Measurements from ENCODE around the gene KIF20B. TPM values are rescaled to one million over a fixed set of nuclear protein-coding genes. Genes with fewer than 3 reads are reported as not detected.

Gene KIF20B
- total and polyA plus RNA-seq, 5 donors from 2014 or later, result 12.0 to 42.8 (median 18.4) TPM

DNA sequence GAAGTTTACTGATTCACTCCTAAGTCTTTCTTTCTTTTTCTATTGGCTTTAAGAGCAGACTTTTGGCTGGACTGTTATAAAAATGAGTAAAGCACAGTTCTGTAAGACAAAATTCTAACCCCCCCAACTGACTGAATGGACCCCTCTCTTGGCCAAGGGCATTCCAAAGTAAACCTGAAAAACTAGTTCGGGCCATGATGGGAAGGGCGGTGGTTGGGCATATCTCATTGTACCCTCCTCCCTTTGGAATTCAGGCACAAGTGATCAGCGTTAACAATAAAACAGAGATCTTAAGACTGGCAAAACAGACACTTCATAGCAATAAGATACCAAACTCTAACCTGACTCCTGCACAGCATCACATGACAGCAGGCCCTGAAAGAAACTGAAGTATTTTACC lies 6.1 kb upstream of the KIF20B start:
- no peak for DNase-seq
- no peak overlapping the region for H3K27ac ChIP-seq (ENCODE audit: insufficient read depth, low read length, poor library complexity, severe bottlenecking)
- H3K27me3 ChIP-seq (ENCODE audit: control insufficient read depth, insufficient read depth, low read length), result no peaks in the 10 kb centered on the region
- Mint-ChIP-seq H3K27me3 (no peaks in the 10 kb centered on the region), H3K36me3 (peaks cover 10% of the 10 kb centered on the region), H3K9me3 (no peaks in the 10 kb centered on the region), H3K4me3 (no peak overlapping the region), H3K4me1 (peaks cover 0 to 9% (median 3%) of the 10 kb centered on the region in 4 donors), H3K27ac (no peak overlapping the region)
- no peak overlapping the region for H3K4me3 ChIP-seq (ENCODE audit: low read depth, low read length)
- no peaks in the 10 kb centered on the region for H3K4me1 ChIP-seq (ENCODE audit: control insufficient read depth, insufficient read depth, low read length, poor library complexity, severe bottlenecking)
- no peaks in the 10 kb centered on the region for H3K36me3 ChIP-seq (ENCODE audit: control insufficient read depth, insufficient read depth, low read length)
- ATAC-seq (ENCODE audit: low read depth in 2 of 2), result no peak
- H3K9me3 ChIP-seq (ENCODE audit: control insufficient read depth in 2 of 2, low read length in 2 of 2), result no peaks in the 10 kb centered on the region

DNA sequence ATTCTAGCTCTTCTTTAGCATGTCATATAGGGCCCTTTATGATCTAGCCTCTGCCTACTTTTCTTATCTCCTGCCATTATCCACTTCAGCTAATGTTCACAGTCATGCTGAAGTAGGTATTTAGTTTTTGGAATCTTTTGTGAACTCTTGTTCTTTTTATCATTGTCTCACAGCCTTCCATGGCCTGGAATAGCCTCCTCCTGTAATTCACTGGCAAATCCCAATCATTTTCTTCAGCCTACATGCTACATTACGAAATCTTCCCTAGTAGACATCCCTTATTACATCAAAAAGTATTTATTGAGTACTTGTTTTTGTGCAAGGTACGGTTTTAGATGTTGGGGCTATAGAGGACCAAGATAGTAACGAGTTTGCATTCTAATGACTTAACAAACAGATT lies 3.4 kb upstream of the KIF20B start:
- no peak overlapping the region for H3K4me3 ChIP-seq (ENCODE audit: low read depth, low read length)
- DNase-seq (no peak), ATAC-seq (ENCODE audit: low read depth in 2 of 2) (no peak)
- Mint-ChIP-seq H3K27ac (peak overlapping the region in 1 of 3 donors; percentile 84), H3K36me3 (peaks cover 5% of the 10 kb centered on the region), H3K4me1 (peaks cover 8 to 32% (median 21%) of the 10 kb centered on the region in 4 donors), H3K9me3 (no peaks in the 10 kb centered on the region), H3K27me3 (no peaks in the 10 kb centered on the region), H3K4me3 (no peak overlapping the region)
- H3K36me3 ChIP-seq (ENCODE audit: control insufficient read depth, insufficient read depth, low read length), result no peaks in the 10 kb centered on the region
- H3K27ac ChIP-seq (ENCODE audit: insufficient read depth, low read length, poor library complexity, severe bottlenecking), result no peak overlapping the region
- no peaks in the 10 kb centered on the region for H3K27me3 ChIP-seq (ENCODE audit: control insufficient read depth, insufficient read depth, low read length)
- H3K9me3 ChIP-seq (ENCODE audit: control insufficient read depth in 2 of 2, low read length in 2 of 2), result no peaks in the 10 kb centered on the region
- peaks cover 17% of the 10 kb centered on the region for H3K4me1 ChIP-seq (ENCODE audit: control insufficient read depth, insufficient read depth, low read length, poor library complexity, severe bottlenecking)

DNA sequence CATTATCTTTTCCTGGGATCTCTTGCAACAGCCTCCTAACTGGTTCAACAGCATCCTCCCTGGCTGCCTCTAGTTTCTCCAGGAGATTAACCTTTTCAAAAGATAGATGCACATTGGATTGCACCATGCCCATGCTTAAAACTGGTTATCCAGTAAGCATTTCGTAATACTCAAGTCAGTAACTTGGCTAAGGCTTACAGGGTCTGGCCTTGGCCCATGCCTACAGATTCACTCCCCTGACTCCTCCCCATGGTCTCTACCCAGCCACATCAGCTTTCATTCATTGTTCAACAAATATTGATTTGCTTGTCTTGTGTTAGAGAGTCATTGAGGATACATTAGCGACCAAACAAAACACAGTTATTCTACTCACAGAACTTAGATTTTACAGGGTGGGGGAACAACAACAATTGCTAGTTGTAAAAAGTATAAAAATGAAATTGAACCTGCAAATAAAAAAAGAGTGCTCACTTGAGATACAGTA lies 1.8 kb upstream of the KIF20B start:
- H3K27ac ChIP-seq (ENCODE audit: insufficient read depth, low read length, poor library complexity, severe bottlenecking), result no peak overlapping the region
- no peaks in the 10 kb centered on the region for H3K9me3 ChIP-seq (ENCODE audit: control insufficient read depth in 2 of 2, low read length in 2 of 2)
- Mint-ChIP-seq H3K4me1 (peaks cover 12 to 42% (median 27%) of the 10 kb centered on the region in 4 donors), H3K36me3 (no peaks in the 10 kb centered on the region), H3K27me3 (no peaks in the 10 kb centered on the region), H3K4me3 (peak overlapping the region; percentile 10 to 98 (median 34)), H3K9me3 (no peaks in the 10 kb centered on the region), H3K27ac (no peak overlapping the region)
- ATAC-seq (ENCODE audit: low read depth in 2 of 2) (no peak), DNase-seq (no peak)
- peaks cover 27% of the 10 kb centered on the region for H3K4me1 ChIP-seq (ENCODE audit: control insufficient read depth, insufficient read depth, low read length, poor library complexity, severe bottlenecking)
- H3K27me3 ChIP-seq (ENCODE audit: control insufficient read depth, insufficient read depth, low read length), result no peaks in the 10 kb centered on the region
- no peaks in the 10 kb centered on the region for H3K36me3 ChIP-seq (ENCODE audit: control insufficient read depth, insufficient read depth, low read length)
- no peak overlapping the region for H3K4me3 ChIP-seq (ENCODE audit: low read depth, low read length)

DNA sequence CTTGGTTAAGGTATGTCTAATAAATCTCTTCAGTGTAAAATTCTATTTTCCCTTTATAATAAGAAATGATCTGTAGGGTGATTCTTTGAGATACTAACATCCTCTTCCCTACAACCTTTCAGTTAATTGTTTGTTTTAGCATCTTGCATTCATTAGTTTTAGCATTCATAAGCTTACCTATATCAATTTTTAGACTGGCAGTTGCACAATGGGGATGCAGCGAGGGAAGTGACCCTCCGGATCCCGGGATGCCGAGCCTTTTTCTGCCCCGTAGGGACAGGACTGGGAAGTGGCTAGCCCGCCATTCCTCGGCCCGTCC lies 508 bp upstream of the KIF20B start:
- peak overlapping the region; percentile 93 for H3K27ac ChIP-seq (ENCODE audit: insufficient read depth, low read length, poor library complexity, severe bottlenecking)
- Mint-ChIP-seq H3K9me3 (no peaks in the 10 kb centered on the region), H3K4me3 (peak overlapping the region; percentile 93 to 98 (median 96)), H3K27me3 (no peaks in the 10 kb centered on the region), H3K27ac (peak overlapping the region; percentile 60 to 99 (median 97)), H3K4me1 (peaks cover 18 to 53% (median 33%) of the 10 kb centered on the region in 4 donors), H3K36me3 (no peaks in the 10 kb centered on the region)
- DNase-seq (no peak), ATAC-seq (ENCODE audit: low read depth in 2 of 2) (no peak)
- H3K9me3 ChIP-seq (ENCODE audit: control insufficient read depth in 2 of 2, low read length in 2 of 2), result no peaks in the 10 kb centered on the region
- no peaks in the 10 kb centered on the region for H3K36me3 ChIP-seq (ENCODE audit: control insufficient read depth, insufficient read depth, low read length)
- H3K4me3 ChIP-seq (ENCODE audit: low read depth, low read length), result peak overlapping the region; percentile 94
- no peaks in the 10 kb centered on the region for H3K27me3 ChIP-seq (ENCODE audit: control insufficient read depth, insufficient read depth, low read length)
- peaks cover 34% of the 10 kb centered on the region for H3K4me1 ChIP-seq (ENCODE audit: control insufficient read depth, insufficient read depth, low read length, poor library complexity, severe bottlenecking)

DNA sequence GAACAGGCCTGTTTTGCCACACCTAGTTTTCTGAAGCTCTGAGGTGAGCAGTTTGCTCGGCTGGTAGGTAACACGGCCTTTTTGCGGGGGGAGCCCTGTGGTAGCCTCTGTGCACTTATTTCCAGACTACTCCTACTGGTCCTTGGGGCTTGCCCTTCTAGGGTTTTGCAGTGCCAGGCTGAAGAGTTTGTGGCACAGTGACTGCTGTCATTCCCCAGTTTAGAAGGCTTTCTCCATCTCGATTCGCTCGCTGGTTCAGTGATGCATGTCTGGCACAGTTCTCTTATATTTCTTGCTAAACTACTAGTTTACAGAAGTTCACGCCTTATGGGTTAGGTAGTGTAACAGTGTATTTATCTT lies 711 bp downstream of the KIF20B start:
- Mint-ChIP-seq H3K9me3 (no peaks in the 10 kb centered on the region), H3K27me3 (no peaks in the 10 kb centered on the region), H3K36me3 (no peaks in the 10 kb centered on the region), H3K27ac (peak overlapping the region; percentile 97 to 99 (median 97)), H3K4me1 (peaks cover 27 to 63% (median 42%) of the 10 kb centered on the region in 4 donors), H3K4me3 (peak overlapping the region; percentile 93 to 98 (median 96))
- Histone ChIP-seq H3K4me1 (ENCODE audit: control insufficient read depth, insufficient read depth, low read length, poor library complexity, severe bottlenecking) (peaks cover 41% of the 10 kb centered on the region), H3K9me3 (ENCODE audit: control insufficient read depth in 2 of 2, low read length in 2 of 2) (no peaks in the 10 kb centered on the region), H3K4me3 (ENCODE audit: low read depth, low read length) (peak overlapping the region; percentile 94), H3K36me3 (ENCODE audit: control insufficient read depth, insufficient read depth, low read length) (peaks cover 3% of the 10 kb centered on the region), H3K27me3 (ENCODE audit: control insufficient read depth, insufficient read depth, low read length) (no peaks in the 10 kb centered on the region), H3K27ac (ENCODE audit: insufficient read depth, low read length, poor library complexity, severe bottlenecking) (peak overlapping the region; percentile 93)
- DNase-seq, result peak in 1 of 3 donors; percentile 19
- ATAC-seq (ENCODE audit: low read depth in 2 of 2), result no peak

DNA sequence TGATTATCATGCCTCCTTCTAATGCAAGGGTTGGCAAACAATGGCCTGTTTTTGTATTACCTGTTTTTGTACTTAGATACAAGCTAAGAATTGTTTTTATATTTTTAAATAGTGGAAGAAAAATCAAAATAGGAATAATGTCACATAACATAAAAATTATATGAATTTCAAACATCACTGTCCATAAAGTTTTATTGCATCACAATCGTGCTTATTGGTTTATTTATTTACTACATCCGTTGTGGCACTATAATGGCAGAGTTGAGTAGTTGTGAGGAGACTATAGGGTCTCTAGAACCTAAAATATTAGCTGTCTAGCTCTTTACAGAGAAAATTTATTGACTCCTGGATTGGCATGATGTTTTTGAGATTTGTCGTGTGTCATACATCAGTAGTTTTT lies 4.1 kb downstream of the KIF20B start:
- peaks cover 26 to 62% (median 46%) of the 10 kb centered on the region in 4 donors for H3K4me1 Mint-ChIP-seq

DNA sequence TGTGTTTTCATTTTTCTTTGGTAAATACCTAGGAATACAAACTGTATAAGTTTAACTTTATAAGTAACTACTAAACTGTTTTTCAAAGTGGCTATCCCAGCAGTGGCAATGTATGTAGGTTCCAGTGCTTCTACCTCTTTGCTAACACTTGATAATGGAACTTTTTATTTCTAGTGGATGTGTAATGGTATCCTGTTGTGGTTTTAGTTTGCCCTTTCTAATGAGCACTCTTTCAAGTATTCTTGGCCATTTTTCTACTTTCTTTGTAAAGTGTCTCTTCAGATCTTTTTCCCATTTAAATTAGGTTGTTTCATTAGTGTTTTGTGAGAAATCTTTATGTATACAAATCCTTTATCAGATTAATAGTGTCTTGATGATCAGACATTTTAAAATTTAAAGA lies 4.6 kb downstream of the KIF20B start:
- Mint-ChIP-seq H3K27me3 (no peaks in the 10 kb centered on the region), H3K36me3 (peaks cover 4% of the 10 kb centered on the region), H3K4me3 (peak overlapping the region in 2 of 4 donors; percentile 24 to 98), H3K27ac (peak overlapping the region in 1 of 3 donors; percentile 16), H3K4me1 (peaks cover 26 to 59% (median 44%) of the 10 kb centered on the region in 4 donors), H3K9me3 (no peaks in the 10 kb centered on the region)
- Histone ChIP-seq H3K4me3 (ENCODE audit: low read depth, low read length) (peak overlapping the region; percentile 52), H3K27me3 (ENCODE audit: control insufficient read depth, insufficient read depth, low read length) (no peaks in the 10 kb centered on the region), H3K4me1 (ENCODE audit: control insufficient read depth, insufficient read depth, low read length, poor library complexity, severe bottlenecking) (peaks cover 40% of the 10 kb centered on the region), H3K27ac (ENCODE audit: insufficient read depth, low read length, poor library complexity, severe bottlenecking) (no peak overlapping the region), H3K9me3 (ENCODE audit: control insufficient read depth in 2 of 2, low read length in 2 of 2) (no peaks in the 10 kb centered on the region), H3K36me3 (ENCODE audit: control insufficient read depth, insufficient read depth, low read length) (peaks cover 3% of the 10 kb centered on the region)
- ATAC-seq (ENCODE audit: low read depth in 2 of 2) (no peak), DNase-seq (no peak)

More for the DNA sequence above, 4.1 kb downstream of the KIF20B start:
- Histone ChIP-seq H3K27ac (ENCODE audit: insufficient read depth, low read length, poor library complexity, severe bottlenecking) (no peak overlapping the region), H3K27me3 (ENCODE audit: control insufficient read depth, insufficient read depth, low read length) (no peaks in the 10 kb centered on the region), H3K9me3 (ENCODE audit: control insufficient read depth in 2 of 2, low read length in 2 of 2) (no peaks in the 10 kb centered on the region), H3K4me1 (ENCODE audit: control insufficient read depth, insufficient read depth, low read length, poor library complexity, severe bottlenecking) (peaks cover 44% of the 10 kb centered on the region), H3K36me3 (ENCODE audit: control insufficient read depth, insufficient read depth, low read length) (peaks cover 3% of the 10 kb centered on the region), H3K4me3 (ENCODE audit: low read depth, low read length) (peak overlapping the region; percentile 52)
- no peaks in the 10 kb centered on the region for H3K9me3 Mint-ChIP-seq
- peak overlapping the region in 1 of 4 donors; percentile 98 for H3K4me3 Mint-ChIP-seq
- no peak for DNase-seq
- no peak overlapping the region for H3K27ac Mint-ChIP-seq
- H3K36me3 Mint-ChIP-seq, result no peaks in the 10 kb centered on the region
- H3K27me3 Mint-ChIP-seq, result no peaks in the 10 kb centered on the region
- ATAC-seq (ENCODE audit: low read depth in 2 of 2), result no peak

DNA sequence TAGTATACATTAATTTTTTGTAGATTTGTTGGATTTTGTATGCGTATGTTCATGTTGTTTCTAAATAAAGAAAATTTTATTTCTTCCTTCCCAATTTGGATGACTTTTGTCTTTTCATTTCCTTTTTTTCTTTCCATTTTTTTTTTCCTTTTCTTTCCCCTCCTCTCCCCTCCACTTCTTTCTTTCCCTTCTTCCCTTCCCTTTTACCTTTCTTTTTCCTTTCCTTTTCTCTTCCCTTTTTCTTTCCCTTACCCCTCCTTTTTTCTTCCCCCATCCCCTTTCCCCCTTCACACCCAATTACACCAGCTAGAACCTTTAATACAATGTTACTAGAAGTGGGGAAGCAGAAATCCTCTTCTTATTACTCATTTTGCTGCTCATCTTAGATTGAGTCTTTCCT lies 6.0 kb downstream of the KIF20B start:
- Mint-ChIP-seq H3K4me1 (peaks cover 24 to 48% (median 38%) of the 10 kb centered on the region in 4 donors), H3K4me3 (peak overlapping the region in 1 of 4 donors; percentile 91)

More for the DNA sequence above, 6.0 kb downstream of the KIF20B start:
- H3K9me3 ChIP-seq (ENCODE audit: control insufficient read depth in 2 of 2, low read length in 2 of 2), result no peaks in the 10 kb centered on the region
- peaks cover 33% of the 10 kb centered on the region for H3K4me1 ChIP-seq (ENCODE audit: control insufficient read depth, insufficient read depth, low read length, poor library complexity, severe bottlenecking)
- H3K27ac ChIP-seq (ENCODE audit: insufficient read depth, low read length, poor library complexity, severe bottlenecking), result no peak overlapping the region
- peak overlapping the region; percentile 52 for H3K4me3 ChIP-seq (ENCODE audit: low read depth, low read length)
- no peaks in the 10 kb centered on the region for H3K27me3 ChIP-seq (ENCODE audit: control insufficient read depth, insufficient read depth, low read length)
- DNase-seq (no peak), ATAC-seq (ENCODE audit: low read depth in 2 of 2) (no peak)
- peaks cover 8% of the 10 kb centered on the region for H3K36me3 ChIP-seq (ENCODE audit: control insufficient read depth, insufficient read depth, low read length)
- H3K36me3 Mint-ChIP-seq, result peaks cover 8% of the 10 kb centered on the region
- no peak overlapping the region for H3K27ac Mint-ChIP-seq
- H3K27me3 Mint-ChIP-seq, result no peaks in the 10 kb centered on the region
- no peaks in the 10 kb centered on the region for H3K9me3 Mint-ChIP-seq

Data from CD4-positive, CD25-positive, alpha-beta regulatory T cell (primary cell).